Measurements from ENCODE around the gene CADPS. TPM values are rescaled to one million over a fixed set of nuclear protein-coding genes. Genes with fewer than 3 reads are reported as not detected.

The CADPS gene
- total and polyA plus RNA-seq, 2 experiments from 2014 or later: 49.2 to 63.8 TPM

DNA sequence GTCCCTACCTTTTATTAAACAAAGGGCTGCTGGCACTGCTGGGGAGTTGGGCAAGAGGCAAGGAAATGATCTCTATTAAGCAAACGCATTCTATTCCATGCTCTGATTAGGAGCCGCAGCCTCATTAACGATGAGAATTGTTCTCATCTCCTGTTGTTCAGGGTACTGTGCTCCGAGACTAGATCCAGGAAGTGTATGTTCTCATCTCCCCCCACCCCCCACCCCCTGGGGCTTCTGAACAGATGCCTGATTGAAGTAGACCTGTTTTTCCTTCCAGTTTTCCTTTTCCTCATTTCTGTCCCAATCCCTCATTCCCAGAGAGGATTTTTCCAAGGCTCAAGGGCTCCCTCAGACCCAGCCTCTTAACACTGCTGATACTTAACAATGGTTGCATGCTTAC, 420.3 kb downstream of the CADPS start:
- Histone ChIP-seq H3K27me3 (no peaks in the 10 kb centered on the region), H3K36me3 (peaks cover 4% of the 10 kb centered on the region), H3K9me3 (ENCODE audit: low read depth) (no peaks in the 10 kb centered on the region), H3K4me1 (ENCODE audit: low read depth) (no peaks in the 10 kb centered on the region), H3K4me3 (no peak overlapping the region), H3K27ac (no peak overlapping the region)
- no peak for DNase-seq (ENCODE audit: low read depth in 1 of 2, low spot score in 1 of 2)
- TF ChIP-seq, protein P1, sequence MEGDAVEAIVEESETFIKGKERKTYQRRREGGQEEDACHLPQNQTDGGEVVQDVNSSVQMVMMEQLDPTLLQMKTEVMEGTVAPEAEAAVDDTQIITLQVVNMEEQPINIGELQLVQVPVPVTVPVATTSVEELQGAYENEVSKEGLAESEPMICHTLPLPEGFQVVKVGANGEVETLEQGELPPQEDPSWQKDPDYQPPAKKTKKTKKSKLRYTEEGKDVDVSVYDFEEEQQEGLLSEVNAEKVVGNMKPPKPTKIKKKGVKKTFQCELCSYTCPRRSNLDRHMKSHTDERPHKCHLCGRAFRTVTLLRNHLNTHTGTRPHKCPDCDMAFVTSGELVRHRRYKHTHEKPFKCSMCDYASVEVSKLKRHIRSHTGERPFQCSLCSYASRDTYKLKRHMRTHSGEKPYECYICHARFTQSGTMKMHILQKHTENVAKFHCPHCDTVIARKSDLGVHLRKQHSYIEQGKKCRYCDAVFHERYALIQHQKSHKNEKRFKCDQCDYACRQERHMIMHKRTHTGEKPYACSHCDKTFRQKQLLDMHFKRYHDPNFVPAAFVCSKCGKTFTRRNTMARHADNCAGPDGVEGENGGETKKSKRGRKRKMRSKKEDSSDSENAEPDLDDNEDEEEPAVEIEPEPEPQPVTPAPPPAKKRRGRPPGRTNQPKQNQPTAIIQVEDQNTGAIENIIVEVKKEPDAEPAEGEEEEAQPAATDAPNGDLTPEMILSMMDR (IDR thresholded peaks at IDR 0.05; ENCODE audit: low read depth, low read length): no peak

DNA sequence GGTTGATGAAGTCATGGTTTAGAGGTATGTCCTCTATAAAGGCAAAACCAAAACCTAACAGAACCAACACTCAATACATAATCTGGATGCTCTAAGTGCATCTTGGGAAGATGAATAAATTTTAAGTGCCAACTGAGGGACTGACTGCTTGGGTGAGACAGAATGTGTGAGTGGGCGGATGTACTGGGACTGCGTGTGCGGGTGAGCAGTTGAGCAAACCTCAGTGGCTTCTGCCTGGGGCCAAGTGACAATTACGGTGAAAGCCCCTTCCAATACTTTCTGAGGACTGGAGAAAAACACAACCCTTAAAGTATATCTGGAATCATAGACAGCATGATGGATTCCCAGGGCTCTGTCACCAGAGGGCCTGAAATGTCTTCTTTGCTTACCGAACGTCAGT, 421.8 kb downstream of the CADPS start:
- Histone ChIP-seq H3K4me3 (no peak overlapping the region), H3K36me3 (no peaks in the 10 kb centered on the region), H3K9me3 (ENCODE audit: low read depth) (no peaks in the 10 kb centered on the region), H3K27me3 (no peaks in the 10 kb centered on the region), H3K4me1 (ENCODE audit: low read depth) (no peaks in the 10 kb centered on the region), H3K27ac (no peak overlapping the region)
- TF ChIP-seq, protein P1 (IDR thresholded peaks at IDR 0.05; ENCODE audit: low read depth, low read length): no peak
- DNase-seq (ENCODE audit: low read depth in 1 of 2, low spot score in 1 of 2): no peak

DNA sequence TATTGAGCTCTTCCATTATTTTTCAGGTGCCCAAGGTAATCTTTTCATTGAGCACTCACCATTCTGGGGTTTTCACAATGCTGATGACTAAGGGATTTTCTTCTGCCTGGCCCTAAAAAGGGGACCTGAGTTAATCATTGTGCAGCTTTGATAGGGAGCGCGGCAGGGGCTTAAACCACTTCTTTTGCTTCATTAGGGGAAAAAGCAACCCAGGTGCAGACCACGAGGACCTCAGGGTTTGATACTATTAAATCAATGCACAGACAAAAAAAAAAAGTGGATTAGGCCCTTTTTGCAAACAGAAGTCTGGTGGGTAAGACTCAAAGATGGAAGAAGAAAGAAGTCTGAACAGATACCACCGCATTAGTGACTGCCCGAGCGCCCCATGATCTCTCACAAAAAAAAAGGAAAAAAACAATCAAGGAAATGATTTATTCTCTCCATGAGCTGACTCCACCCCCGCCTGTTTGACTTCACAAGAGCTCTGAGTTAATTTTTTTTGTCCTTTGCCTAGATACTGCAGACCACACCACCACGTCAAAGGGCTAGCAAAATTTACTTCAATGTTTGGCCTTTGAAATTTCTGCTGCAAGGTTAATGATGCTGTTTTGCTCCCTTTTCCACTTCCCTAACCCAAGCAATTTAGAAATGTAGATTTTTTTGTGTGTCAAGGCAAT, 423.9 kb downstream of the CADPS start:
- TF ChIP-seq, protein P1 (IDR thresholded peaks at IDR 0.05; ENCODE audit: low read depth, low read length): no peak
- Histone ChIP-seq H3K9me3 (ENCODE audit: low read depth) (no peaks in the 10 kb centered on the region), H3K36me3 (no peaks in the 10 kb centered on the region), H3K27ac (no peak overlapping the region), H3K4me1 (ENCODE audit: low read depth) (no peaks in the 10 kb centered on the region), H3K4me3 (no peak overlapping the region), H3K27me3 (no peaks in the 10 kb centered on the region)
- no peak for DNase-seq (ENCODE audit: low read depth in 1 of 2, low spot score in 1 of 2)

DNA sequence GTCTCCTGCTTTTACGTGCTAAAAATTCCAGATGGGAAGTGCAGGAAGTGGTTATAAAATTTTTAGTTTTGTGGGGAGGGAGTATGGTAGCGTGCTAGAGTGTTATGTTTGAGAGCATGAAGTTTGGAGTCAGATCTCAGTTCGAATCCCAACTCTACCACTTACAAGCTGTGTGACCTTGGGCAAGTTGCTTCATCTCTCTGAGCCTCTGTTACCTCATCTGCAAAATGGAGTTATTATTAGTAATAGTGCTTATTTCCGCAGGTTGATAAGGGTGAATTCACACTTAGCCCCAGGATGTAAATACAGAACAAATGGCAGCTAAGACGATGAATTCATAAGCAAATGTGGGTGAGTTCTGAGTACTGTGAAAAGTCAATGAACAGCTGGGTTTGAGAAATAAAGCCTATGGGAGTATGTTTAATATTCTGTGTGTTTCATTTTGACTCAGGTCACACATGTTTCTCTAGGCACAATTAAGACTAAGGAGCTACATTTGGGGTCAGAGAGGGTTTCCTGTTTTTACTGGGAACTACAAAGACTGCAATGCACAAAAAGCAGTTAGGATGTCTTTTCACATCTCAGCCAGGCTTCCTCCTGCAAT, 428.8 kb downstream of the CADPS start:
- H3K9me3 ChIP-seq (ENCODE audit: low read depth): no peaks in the 10 kb centered on the region
- no peaks in the 10 kb centered on the region for H3K4me1 ChIP-seq (ENCODE audit: low read depth)
- DNase-seq (ENCODE audit: low read depth in 1 of 2, low spot score in 1 of 2): no peak
- H3K27ac ChIP-seq: no peak overlapping the region
- no peaks in the 10 kb centered on the region for H3K27me3 ChIP-seq
- H3K36me3 ChIP-seq: no peaks in the 10 kb centered on the region
- no peak overlapping the region for H3K4me3 ChIP-seq
- TF ChIP-seq, protein P1 (IDR thresholded peaks at IDR 0.05; ENCODE audit: low read depth, low read length): no peak

DNA sequence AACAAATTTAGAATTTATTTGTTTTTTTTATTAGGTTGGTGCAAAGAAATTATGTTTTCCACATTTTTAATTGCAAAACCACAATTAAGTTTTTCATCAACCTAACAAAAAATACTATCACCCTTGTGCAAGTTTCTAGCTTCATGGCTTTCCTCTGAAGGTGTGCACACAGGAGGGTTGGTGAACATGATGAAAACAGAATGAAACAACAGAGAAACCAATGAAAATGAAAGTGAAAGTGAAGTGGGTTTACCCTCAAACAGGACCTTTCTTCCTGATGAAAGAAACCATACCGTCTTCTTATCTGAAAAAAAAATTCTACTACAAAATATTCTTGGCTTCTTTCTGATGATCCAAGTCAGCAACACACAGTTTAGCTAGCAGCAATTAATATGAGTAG, 429.9 kb downstream of the CADPS start:
- TF ChIP-seq, protein P1 (IDR thresholded peaks at IDR 0.05; ENCODE audit: low read depth, low read length): no peak
- no peaks in the 10 kb centered on the region for H3K9me3 ChIP-seq (ENCODE audit: low read depth)
- no peak overlapping the region for H3K4me3 ChIP-seq
- H3K36me3 ChIP-seq: no peaks in the 10 kb centered on the region
- DNase-seq (ENCODE audit: low read depth in 1 of 2, low spot score in 1 of 2): peak in 1 of 2 donors; percentile 35
- no peaks in the 10 kb centered on the region for H3K27me3 ChIP-seq
- H3K4me1 ChIP-seq (ENCODE audit: low read depth): no peaks in the 10 kb centered on the region
- no peak overlapping the region for H3K27ac ChIP-seq
